NCI-H82 treated with DMSO at 0.1 percent for 48 hours (cell line): ENCODE results near the gene FAF2.

Source experiments
- DNase-seq: peaks from one replicate; lab custom pipeline; 2025; ENCODE audit not compliant: unreplicated experiment; lab: John Stamatoyannopoulos, UW

The FAF2 gene

DNA sequence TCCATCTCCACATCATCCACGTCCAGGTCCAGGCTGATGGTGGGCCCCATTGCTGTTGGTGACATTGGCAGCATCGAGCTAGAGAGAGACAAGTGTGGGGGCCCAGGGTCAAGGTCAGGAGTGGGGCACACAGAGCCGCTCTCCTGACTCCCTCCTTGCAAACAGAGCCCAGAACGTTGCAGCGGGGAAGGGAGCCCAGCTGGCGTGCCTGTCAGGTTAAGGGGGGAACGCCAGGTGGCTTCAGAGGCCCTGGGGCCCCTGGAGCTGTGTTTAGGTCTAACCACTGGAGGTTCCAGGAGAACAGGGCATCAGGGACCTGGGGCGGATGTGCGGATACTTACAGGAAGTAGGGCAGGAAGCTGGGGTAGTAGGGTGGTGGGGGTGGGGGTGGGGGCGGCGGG, 81.6 kb downstream of the FAF2 start:
- no peak for DNase-seq

DNA sequence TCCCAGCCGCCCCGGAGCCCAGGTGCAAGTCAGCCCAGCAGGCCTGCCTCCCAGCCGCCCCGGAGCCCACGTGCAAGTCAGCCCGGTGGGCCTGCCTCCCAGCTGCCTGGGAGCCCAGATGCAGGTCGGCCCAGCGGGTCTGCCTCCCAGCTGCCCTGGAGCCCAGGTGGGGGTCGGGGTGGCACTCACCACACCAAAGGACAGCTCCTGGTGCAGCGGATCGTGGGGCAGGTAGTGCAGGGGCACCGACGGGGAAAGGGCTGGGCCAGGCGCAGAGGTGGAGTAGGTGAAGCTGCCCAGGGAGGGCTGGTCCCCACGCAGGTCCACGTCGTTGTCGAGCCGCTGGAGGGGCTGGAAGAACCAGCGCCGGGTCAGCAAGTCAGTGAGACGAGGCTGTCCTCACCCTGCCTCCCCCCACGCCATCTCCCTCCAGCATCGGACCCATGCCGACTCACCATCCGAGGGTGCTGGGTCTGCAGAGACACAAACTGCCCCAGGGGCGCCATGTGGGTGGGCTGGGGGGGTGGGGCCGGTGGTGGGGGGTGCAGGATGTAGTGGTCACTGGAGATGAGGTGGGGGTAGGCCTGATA, 82.3 kb downstream of the FAF2 start:
- no peak for DNase-seq

DNA sequence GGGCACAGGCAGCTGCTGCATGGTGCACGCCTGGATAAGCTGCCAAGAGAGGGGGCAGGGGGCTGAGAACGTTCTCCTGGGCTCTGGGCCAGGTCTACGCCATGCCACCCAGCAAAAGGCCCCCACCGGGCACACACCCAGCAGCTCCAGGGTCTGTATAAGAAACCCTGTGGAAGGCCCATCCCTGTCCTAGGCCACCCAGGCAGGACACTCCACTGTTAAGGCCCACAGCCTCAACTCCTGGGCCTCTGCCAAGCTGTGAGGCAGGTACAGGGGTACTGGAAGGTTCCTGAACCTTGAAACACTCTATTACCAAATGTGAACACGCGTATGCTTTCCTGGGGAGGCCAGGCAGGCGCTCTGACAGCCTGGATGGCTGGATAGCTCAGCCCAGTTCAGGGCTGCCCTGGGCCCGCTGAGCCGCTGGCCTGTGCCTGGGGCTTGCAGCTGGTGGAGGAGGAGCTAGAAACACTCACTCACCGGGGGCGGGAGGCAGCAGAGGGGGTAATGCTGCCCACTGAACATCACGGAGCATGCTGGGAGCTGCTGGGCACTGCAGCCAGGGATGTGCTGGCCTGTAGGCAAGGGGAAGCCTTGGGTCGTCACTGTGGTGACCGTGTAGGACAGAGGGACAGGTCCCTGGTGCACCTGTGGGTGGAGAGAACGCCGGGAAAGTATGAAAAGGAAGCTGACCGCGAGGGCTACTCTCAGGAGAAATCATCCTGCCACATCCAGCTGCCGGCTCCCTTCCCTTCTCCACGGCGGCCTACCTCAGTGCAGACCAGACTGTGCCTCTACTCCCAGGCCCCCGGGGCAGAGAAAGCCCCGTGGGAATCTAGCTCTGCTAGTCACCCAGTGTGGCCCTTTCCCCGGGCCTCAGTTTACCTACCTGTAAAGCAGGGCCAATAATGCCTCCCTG, 83.1 kb downstream of the FAF2 start:
- DNase-seq = no peak

DNA sequence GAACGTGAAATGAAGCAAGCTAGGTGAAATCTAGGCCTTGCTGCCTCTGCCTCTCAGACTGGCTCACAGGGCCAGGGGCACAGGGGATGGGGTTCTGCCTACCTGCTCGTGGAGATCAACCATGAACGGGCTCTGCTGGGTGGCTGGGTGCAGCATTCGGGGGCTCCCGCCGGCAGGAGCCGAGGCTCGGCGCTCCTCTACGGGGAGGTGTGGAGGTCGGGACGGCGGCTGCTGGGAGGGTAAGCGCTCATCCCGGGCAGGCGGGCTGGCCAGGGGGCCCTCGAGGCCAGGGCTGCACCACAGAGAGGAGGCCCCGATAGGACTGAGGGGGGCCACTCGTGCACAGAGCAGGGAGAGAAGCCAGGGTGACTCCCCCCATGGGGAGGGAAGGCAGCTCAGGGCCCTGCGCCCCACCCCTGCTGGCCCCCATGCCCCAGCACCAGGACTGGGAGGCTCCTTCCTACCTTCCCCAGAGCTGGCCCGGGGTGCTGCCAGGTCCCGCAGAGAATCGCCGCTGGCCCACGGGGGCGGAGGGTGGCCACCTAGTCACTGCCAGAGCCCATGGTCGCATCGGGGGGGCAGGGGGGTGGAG, 83.8 kb downstream of the FAF2 start:
- no peak for DNase-seq

DNA sequence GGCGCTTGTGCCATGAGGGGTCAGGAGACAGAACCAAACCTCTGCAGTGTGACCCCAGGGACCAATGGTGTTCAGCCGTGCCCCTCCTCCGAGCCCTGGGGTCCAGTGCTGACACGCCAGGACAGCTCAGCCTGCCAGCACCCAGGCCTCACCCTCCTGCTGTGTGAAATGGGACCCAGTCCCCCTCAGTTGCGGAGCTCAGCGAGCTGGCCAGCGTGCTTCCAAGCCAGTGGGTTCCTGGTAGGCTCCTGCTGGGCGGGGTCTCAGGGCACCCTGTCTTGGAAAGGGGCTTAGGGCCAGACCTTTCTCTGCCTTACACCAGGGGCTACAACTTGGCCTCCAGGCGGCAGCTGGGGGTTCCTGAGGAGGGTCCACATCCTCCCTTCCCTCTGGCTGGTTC, 84.6 kb downstream of the FAF2 start:
- no peak for DNase-seq

DNA sequence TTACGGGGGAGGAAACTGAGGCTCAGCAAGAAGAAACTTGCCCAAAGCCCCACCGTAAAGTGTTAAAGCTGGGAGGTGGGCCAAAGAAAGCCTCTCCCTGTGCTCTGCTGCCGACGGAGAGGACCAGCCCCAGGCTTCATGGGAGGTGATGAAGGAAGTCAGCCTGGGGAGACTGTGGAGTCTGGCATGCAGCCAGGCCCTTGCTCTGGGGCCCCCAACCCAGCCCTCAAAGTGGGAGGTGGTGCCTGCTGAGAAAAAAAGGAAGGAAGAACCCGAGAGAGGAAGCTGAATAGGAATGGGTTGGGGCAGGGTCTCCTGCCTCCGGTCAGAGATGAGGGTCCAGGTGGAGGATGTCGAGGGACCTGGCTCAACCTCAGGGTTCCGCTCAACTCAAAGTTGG, 85.2 kb downstream of the FAF2 start:
- DNase-seq = no peak

DNA sequence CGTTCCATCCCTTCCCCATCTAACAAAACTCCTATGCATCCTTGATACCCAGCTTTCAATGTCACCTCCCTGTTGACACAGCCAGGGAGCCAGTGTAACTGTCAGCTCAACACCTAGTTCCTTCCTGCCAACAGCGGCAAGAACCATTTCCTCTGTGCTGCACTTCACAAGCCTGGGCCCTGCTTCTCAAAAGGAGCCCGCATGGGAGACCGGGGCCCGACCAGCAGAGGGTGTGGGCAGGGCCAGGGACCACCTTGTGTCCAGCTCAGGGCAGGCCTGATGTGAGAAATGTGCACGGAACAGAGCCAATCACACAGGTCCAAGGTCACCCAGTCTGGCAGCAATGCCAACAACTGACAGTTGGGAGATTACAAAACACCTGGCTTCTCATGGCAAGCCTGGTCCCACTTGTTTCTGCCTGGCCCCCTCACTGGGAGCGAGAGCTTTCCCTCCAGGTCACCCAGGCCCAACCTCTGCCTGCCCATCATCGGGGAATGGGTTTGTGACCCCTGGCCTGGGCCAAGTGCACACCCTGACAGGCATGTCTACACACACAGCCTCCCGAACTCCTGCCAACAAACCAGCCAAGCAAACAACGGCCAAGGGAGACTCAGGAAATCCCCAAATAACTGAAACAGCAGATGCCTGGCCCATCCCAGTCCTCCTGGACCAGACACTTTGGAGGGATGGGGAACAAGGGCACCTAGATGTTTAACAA, 85.9 kb downstream of the FAF2 start:
- no peak for DNase-seq

DNA sequence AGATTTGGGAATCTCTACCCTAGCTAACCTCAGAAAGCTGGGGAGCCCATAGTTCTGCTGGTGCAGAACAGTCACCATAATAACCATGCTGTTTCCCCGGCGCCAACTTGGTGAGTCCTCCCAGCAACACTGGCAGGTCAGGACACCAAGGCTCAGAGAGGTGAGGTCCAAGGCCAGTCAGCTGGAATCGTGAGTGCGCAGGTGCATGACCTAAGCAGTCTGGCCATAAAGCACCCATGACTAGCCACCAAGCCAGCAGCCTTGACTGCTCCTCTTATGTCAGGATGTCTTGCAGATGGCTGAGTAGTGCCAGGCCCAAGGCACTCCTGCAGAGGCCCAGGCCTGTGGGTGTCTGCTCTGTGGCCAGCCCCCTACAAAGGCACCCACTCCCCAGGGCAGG, 86.5 kb downstream of the FAF2 start:
- DNase-seq = no peak

DNA sequence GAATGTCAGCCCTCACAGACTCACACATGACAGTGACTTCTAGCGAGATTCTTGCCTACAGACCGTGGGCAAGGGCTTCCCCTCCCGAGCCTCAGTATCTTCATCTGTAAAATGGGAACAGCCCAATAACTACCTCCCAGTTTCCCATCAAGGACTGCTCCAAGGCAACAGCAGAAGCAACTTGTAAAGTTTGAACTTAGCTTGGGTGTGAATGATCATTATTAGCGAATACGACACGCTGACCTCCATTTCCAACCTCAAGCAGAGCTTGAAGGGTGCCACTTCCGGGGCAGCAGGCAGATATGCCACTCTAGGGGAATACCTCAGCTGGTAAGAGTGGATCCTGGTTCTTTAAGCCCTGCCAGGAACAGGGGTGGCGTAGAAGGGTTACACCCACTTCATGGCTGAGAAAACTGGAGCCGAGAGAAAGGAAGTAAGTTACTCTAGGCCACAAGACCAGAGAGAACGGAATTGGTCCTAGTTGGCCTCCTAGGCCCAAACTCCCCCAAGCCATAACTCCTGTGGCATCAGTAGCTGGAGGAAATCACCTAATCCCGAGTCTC, 87.0 kb downstream of the FAF2 start:
- no peak for DNase-seq

DNA sequence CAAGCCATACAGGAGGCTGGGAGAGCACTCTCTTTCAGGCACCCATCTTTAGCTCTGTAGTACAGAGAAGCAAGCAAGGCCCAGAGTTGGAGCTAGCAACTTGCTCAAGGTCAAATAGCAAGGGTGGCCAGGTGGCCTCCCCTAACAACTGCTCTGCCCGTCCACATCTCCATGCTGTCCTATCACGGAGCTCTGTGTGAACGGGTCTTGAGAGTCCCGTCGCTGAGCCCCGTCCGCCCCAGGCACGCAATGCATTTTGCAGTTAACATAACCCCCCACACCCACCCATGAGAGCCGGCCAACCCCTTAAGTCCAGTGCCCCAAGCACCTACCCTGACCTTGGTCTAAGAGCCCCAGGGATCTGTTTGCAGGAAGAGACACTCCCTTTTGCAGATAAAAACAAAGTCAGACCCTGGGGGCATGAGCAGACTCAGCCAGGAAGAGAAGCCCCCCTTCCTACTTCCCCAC, 87.5 kb downstream of the FAF2 start:
- no peak for DNase-seq

DNA sequence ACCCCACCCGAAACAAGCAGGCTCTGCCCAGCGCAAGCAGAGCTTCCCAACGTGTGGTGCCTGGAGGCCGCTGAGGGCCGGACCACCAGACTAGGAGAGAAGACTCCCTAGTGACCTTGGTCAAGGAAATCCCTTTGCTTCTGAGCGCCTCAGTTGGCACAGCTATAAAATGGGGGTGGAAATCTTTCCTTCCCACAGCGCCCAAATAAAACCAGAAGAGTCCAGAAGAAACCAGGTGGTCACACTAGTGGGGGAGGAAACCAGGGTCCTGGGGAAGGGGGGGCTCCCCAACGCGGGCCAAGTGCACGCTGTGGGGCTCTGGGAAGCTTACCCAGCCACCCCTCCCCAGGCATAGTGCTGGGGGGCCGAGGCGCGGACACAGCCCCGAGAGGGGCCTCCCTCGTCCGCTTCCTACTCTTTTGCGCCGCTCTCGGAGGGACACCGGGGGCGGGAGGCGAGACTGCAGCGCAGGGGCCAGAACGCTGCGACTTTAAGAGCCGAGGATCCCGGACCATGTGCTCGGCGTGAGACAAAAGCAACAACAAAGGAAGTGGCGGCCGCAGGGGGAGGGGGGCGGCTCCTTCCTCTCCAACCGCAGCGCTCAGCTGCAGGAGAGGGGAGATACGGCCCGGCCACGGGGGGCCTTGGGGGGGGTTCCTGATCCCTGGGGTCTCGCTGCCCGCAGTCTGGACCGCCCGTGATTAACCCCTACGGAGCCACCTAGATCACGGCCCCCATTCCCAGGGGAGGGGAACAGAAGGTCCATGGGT, 88.1 kb downstream of the FAF2 start:
- DNase-seq = no peak

DNA sequence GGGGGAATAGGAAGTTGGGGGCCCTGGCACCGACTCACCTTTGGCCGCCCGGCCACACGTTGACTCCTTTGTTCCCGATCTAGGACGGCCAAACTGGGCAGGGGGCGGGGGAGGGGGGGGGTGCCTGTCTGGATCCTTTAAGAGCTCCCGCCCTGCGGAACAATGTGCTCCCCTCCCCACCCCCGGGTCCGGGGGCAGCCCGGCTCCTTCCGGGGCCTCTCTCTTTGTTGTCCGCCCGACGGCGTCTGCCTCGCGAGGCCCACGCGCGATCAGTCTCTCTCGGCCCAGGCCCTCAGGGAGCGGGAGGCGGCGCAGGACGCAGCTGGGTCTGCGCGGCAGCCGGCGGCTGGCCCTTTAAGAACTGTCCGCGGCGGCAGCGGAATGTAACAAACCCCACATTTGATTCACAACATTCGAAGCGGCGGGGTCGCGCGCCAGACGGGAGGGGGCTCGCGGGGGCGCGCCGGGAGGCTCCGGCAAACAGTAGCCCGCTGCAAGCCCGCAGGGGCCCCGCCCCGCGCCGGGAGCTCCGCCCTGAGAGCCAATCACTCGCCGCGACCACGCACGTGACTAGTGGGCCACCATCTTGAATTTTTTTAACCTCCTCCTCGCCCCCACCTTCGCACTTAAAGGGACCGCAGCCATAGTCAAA, 88.8 kb downstream of the FAF2 start, which contains the start of gene RNF44:
Gene RNF44 (minus strand): TSS at position 501 of the 652 bp plus-strand sequence. CDS start 4,930 bp downstream, outside the sequence.
- peak; percentile 83 for DNase-seq

DNA sequence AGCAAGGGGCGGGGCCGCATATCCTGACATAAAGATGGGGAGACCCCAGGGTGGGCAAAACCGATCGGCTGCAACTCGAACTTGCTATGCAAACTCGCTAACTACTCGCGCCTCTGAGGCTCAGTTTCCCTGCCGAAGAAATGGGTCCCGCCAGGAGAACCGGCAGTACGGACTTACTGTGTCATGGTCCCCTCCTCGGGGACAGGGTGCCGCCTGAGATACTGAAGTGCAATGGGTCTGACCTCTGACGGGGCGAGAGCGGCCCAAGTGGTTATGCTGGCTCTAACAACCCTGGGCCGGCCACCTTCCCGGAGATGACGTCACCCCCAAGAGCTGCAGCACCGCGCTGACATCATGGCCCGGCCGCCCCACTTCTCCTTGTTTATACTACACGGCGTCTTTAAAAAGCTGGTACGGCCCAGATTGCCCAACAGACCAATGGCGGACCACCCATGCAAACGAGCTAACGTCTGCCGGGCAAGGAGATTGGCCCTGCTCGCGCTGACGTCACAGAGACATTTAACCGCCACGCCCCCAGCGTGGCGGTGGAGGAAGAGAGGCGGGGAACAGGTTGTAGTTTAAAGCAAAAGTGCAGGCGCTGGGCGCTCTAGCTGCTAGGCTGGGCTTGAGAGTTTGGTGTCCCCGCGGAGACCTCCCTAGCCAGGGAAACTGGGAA, 89.5 kb downstream of the FAF2 start:
- DNase-seq = peak; percentile 95

DNA sequence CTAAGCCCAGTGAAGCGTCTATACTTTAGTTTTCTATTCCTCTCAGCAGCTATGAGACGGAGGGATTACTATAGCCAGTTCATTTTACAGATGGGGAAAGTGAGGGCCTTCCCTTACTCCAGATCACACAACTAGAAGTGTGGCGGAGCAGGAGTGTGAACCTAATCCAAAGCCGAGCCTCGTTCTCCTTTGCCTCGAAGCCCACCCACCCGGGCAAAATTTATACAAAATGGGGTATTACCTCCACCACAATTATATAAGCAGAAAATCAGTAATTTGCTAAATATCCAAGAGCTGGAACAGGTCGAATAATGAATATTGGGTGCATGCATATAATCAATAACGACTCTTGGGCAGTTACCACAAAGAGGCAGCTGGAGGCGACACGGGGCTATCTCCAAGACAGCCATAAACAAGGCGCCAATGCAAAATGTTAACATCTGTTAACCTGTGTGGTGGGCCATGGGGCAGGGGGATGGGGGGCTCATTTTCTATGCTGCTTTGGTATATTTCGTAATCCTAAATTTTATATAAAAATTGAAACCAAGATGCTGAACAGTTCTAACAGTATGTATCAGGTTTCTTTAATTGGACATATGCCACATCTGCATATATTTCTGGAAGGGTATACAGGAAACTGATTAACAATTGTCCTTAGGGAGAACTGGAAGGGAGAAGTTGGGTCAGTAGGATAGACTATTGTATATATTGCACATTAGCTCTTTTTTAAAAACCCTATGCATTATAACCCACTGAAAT, 90.2 kb downstream of the FAF2 start:
- DNase-seq = no peak

DNA sequence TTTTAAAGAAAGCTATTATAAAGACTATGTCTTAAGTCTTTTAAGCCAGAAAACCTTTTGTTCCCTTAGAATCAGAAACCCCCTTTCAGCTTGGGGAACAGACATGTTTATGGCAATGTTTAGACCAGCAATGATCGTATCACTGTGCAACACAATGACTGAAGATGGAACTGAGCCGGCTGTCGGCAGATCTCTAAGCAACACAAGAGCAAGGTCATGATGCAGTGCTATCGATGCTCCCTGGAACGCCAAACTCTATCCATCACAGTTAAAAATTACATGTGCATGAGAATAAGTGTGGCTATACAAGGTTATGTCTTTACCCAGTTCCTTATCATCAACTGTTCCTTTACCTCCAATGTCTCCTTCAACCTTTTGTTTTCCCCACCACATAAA, 90.8 kb downstream of the FAF2 start:
- no peak for DNase-seq

DNA sequence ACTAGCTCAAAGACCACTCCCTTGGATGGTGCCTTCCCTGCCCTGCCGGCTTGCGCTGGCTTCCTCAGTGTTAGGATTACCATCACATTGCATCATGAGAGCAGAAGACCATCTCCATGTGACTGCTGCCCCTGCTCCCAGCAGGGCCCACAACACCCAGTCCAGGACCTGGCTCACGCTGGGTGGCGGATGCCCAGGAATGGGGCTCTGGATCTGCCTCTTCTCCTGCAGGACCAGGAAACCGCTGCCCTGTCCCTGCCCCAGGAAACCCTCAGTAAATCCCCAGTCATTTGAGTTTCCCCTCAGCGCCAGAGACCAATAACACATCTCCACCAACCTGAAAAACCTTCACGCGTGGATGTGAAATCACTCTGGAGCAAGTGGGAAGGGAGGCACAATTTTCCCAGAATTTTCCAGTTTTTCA, 92.3 kb downstream of the FAF2 start:
- DNase-seq = no peak

DNA sequence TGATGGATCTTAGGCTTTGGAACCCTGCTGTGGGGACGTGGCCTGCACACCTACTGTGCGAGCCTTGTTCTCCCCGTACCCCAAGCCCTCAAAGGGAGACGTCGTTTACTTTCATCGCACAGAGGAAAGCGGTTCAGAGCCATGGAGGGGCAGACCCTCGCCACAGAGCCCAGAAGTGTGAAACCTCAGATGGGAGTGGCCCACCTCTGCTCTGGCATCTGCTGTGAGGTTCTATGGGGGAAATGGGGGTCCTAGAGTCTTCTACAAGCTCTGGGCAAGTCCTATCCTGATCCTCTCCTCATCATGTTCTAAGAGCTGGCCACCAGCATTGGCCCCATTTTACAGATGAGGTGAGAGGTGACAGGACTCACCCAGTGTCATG, 92.8 kb downstream of the FAF2 start:
- DNase-seq = no peak

DNA sequence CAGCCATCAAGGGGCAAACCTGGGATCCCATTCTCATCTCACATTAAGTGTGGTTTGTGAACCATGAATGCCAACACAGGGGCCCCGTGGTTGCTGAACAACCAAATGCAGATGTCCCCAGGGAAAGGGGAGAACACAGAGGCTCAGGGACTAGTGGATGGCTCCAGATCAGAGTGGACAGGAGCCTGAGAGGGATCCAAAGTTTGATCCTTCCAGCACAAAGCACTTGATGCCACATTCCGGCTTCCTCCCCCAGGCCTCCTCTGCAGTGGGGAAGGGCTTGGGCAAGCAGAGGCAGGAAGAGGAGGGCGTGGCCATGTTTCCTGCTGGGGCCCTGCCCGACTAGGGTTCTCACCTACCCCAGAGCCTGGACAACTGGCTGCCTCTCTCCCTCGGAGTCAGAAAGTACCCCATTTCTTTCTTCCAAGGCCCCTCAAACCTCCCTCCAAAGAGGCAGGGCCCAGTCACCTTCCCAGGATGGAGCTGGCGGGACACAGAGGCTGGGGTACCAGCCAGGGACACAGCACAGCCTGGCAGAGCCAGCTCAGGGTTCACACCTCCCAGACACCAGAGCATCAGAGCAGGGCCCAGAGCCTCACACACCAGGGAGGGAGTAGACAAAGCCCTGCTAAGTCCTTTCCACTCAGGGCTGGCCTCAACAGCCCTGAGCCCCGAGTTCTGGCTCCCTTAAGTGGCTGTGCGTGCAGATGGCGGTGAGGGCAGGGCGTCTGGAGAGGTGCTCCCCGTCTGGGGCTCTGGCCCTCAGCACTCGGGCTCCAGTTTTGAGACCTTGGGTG, 93.4 kb downstream of the FAF2 start:
- DNase-seq = no peak
